ENCODE data around the gene SELENOH.
"Not testable (repeated sequence)": the region's sequence is repeated elsewhere in the genome, so short reads cannot be mapped to it uniquely, and the experiment has no call there.

SELENOH gene, protein sequence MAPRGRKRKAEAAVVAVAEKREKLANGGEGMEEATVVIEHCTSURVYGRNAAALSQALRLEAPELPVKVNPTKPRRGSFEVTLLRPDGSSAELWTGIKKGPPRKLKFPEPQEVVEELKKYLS

DNA sequence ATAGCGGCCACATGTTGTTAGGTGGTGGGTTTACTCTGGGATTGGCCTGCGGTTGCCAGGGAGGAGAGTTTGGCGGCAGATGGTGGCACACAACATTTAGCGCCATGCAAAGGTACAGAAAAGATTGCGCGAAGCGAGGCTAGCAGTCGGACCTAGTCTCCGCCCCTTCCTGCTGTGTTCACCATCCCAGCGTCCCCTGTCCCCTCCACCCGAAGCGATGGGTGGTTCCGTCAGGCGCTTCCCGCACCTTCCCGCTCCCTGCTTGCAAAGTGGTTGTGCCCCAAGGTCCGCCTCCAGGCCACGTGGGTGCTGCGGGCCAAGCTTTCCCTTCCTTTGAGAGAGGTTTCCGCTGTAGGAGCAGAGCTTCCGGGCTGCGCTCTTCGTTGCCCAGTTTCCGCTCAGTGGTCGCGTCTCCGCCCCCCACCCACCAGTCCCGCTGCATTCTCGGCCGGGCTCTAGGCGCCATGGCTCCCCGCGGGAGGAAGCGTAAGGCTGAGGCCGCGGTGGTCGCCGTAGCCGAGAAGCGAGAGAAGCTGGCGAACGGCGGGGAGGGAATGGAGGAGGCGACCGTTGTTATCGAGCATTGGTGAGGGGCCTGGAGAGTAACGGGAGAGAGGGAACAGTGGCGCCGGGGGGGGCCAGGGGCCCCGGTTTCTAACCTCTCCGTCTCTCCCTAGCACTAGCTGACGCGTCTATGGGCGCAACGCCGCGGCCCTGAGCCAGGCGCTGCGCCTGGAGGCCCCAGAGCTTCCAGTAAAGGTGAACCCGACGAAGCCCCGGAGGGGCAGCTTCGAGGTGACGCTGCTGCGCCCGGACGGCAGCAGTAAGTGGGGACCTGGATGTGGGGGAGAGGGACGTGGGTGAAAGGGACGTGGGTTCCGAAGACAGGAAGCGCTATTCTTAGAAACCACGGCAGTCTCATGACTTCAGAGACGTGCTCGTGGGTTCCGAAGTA is at the start of gene SELENOH:
Gene SELENOH, plus strand, starts transcription at position 360 of the 955 bp plus-strand sequence. Its CDS starts 105 bp downstream, at position 465.
- peak; percentile 96 for DNase-seq

DNA sequence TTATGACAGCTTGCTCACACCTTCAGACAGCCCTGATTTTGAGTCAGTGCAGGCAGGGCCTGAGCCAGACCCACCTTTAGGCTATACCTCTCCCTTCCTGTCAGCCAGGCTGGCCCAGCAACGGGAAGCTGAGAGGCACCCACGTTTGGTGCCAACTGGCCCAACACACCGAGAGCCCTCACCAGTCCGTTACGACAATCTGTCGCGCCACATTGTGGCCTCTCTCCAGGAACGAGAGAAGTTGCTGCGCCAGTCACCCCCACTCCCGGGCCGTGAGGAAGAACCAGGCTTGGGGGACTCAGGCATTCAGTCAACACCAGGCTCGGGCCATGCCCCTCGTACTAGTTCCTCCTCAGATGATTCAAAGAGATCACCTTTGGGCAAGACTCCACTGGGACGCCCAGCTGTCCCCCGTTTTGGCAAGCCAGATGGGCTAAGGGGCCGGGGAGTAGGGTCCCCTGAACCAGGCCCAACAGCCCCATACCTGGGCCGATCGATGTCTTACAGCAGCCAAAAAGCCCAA is 42.4 kb upstream of the SELENOH start:
- DNase-seq = no peak

DNA sequence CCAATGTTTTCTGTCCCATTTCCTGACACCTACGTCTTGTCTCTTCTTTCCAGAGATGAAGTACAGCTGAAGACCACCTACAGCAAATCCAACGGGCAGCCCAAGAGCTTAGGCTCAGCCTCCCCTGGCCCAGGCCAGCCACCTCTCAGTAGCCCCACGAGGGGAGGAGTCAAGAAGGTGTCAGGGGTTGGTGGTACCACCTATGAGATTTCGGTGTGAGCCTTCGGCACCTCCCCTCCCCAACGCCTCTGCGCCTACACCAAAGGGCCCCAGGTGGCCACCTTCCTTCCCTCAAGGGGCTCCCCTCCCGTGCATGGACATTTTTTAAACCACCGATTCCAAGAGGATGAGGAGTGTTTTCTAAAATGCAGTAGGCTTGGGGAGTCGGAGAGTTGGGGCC is 41.5 kb upstream of the SELENOH start:
- DNase-seq = no peak

DNA sequence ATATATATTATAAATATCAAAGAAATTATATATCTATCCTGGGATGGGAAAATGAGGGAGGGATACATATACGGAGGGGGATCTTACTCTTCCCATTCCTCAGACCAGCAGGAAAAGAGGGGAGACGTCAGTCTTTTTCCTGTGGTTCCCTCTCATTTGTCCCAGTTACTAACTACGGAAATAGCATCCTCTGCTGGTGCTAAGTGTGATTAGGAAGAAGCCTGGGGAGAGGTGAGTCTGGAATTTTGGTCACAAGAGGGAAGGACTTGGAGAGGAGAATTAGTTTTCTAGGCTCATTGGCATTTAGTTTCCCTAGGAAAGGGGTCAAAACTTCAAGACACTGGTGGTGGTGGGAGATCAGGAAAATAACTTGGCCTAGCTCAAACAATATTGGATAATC is 40.9 kb upstream of the SELENOH start:
- no peak for DNase-seq

DNA sequence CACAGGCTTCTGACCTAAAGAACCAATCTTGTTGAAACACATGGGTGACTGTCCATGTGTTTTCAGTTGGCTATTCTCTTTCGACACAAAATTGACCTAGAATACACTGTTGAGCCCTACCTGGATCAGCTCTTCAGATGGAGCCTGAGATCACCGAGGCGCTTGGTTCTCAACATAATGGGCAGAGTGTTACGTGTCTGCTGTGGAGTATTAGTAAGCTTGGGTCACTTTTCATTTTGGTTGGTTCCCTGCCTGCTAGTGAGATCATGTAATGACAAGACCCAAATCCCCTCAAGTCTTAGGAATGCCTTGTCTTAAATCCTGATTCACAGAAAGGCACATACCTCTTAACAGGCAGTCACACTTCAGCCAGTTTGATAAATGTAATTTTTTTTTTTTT is 38.0 kb upstream of the SELENOH start:
- no peak for DNase-seq

DNA sequence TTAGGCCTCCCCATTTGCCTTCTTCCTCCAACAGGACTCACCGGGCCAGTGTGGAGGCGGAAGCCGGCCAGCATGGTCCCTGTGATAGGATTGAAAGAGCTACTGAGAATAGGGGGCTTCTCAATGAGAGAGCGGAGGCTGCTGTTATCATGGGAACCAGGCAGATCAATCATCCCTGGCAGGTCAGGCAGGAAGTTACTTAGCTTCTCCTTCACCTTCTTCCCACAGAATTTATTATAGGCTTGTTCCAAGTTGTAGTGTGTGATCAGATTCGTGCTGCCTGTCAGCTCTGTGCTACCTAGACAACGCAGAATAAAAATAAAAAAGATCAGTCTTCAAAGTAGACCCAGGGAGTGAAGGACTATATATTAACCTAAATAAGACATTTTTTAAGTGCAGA is 36.4 kb upstream of the SELENOH start:
- no peak for DNase-seq

DNA sequence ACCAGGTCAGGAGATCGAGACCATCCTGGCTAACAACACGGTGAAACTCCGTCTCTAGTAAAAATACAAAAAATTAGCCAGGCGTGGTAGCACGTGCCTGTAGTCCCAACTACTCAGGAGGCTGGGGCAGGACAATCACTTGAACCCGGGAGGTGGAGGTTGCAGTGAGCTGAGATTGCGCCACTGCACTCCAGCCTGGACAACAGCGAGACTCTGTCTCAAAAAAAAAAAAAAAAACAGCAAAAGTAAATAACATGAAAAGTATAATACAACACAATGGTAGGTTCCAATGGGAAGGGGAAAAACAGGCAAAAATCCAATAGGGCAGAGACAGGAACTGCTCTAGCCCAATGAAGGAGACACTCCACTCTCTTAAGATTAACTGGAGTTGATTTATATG is 35.9 kb upstream of the SELENOH start:
- not testable (repeated sequence) for DNase-seq

DNA sequence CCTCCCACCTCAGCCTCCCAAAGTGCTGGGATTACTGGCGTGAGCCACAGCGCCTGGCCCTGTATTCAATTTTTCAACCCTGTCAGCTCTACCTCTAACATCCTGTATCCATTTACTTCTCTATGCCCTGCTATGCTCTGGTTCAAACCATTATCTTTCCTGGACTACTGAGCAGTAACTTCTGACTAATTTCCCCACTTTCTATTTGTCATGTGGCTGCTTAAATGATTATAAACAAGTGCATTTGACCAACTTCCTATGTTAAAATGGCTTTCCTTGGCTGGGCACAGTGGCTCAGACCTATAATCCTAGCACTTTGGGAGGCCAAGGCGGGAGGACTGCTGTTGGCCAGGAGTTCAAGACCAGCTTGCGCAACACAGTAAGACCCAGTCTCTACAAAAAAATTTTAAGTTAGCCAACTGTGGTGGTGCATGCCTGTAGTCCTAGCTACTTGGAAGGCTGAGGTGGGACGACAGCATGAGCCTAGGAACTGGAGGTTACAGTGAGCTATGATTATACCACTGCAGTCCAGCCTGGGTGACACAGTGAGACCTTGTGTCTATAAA is 31.4 kb upstream of the SELENOH start:
- DNase-seq = no peak

DNA sequence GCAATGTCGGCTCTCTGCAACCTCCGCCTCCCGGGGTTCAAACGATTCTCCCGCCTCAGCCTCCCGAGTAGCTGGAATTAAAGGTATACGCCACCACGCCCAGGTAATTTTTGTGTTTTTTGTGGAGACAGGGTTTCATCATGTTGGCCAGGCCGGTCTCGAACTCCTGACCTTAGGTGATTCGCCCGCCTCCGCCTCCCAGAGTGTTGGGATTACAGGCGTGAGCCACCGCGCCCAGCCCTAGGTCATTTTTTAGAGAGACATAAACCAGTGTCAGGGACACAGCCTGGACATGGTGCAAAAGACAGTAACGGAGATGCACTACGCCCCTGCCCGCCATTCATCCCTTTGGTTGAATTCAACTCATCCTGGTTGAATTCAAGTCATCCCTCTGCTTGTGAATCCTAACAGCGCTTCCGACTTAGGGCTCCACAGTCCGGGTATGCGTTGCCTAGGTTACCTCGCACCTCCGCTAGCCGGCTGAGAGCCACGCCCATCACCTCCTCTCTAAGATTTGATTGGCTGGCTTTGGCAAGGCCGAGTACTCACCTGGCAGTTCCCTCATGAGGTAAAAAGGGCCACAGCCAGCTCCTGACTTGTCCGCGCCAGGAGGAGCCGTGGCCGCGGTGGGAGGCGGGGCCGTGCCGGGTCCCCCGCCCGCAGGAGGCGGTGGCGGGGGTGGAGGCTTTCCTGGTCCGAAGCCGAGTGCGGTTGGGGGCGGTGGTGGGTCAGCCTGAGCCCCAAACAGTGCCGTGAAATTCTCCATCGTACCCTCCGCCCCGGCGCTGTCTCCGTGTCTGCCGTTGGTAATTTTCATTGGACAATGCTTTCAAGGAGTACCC is 29.7 kb upstream of the SELENOH start, which contains the start of gene MED19:
Gene MED19, minus strand, starts transcription at position 802 of the 842 bp plus-strand sequence. Its CDS starts 36 bp downstream, at position 766.
- peak; percentile 93 for DNase-seq

DNA sequence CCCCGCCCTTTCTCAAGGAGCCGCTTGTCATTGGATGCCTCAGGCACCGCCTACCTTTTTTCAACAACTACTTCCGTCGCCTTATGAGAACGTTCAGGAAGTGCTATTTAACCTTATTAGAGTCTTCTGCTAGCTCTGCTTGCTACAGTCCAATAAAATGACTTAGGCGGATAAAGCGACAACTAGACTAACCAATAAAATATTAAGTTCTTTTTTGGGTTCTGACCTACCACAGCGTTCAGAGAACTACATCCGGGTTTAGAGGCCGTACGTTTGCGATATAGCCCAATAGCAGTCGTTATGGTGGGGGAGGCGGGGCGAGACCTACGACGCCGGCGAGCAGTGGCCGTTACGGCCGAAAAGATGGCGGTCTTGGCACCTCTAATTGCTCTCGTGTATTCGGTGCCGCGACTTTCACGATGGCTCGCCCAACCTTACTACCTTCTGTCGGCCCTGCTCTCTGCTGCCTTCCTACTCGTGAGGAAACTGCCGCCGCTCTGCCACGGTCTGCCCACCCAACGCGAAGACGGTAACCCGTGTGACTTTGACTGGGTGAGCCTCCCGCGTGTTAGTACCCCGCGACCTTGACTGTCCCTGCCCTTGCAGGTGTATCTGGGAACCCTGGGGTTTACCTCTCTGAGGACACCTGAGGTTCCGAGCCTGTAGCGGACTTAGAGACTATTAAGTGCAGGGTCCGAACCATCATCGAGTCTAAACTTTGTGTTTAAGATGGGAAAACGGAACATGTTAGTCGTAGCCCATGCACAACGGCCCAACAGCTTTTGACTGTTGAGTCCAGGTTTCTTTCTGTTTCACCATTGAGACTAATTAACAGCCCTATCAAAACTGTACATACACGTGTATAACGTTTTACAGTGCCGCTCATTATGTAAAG is 28.8 kb upstream of the SELENOH start, which contains the start of gene TMX2:
Gene TMX2, plus strand, starts transcription at position 338 of the 895 bp plus-strand sequence. Its CDS starts 26 bp downstream, at position 364.
- peak; percentile 99 for DNase-seq

DNA sequence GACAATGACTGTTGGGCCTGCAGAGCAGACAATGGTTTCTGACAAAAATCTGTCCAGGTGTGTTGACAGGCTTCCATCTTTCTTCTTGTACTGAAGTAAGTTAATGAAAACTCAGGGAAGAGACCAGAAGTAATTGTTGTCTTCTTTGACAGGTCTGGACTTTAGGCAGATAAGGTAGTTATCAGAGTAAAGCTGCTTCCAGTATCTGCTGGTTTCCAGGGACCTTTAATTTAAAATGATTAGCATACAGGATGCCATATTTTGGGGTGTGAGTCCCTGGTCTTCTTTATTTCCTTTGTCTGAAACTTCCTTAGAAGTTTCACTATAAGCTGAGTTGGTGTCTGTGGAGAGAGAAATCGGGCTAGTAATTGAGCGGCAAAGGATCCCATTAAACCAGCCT is 27.5 kb upstream of the SELENOH start:
- no peak for DNase-seq

DNA sequence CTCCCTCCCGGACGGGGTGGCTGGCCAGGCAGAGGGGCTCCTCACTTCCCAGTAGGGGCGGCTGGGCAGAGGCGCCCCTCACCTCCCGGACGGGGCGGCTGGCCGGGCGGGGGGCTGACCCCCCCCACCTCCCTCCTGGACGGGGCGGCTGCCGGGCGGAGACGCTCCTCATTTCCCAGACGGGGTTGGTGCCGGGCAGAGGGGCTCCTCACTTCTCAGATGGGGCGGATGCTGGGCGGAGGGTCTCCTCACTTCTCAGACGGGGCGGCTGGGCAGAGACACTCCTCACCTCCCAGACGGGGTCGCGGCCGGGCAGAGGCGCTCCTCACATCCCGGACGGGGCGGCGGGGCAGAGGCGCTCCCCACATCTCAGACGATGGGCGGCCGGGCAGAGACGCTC is 24.6 kb upstream of the SELENOH start:
- DNase-seq = not testable (repeated sequence)

DNA sequence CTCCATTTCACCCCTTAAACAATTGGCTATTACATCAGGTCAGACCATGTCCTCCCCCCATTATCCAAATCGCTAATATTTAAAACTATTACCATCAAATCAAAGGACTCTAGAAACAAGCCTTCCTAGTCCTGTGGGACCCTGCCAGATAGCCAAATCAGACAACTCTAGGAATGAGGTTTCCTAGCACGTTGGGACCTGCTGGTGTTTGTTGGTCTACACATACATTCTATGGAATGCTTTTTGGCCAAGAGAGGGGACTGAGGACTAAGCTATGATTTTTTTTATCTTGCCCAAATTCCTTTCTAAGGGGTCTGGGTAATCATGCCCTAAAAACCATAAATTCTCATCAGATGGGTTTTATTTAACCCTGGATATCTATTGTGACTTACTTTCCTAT is 14.1 kb upstream of the SELENOH start:
- DNase-seq = no peak

DNA sequence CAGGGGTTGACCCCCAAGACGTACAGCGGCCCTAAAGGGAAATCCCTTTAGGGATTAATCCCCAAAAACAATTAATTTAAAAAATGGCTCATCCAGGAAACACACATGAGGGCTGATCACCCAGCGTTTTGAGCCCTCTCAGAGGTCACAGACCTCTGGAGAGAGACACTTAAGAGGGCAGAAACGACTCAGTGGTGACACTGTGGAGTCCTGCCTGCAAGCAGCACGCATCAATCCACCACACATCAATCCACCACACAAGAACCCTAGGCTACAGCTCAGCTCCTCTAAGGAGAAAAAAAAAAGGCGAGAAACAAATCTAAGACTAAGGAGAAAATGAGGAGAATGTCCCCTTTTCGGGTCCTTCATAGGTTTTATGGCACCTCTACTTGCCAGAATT is 12.5 kb upstream of the SELENOH start:
- DNase-seq = no peak

DNA sequence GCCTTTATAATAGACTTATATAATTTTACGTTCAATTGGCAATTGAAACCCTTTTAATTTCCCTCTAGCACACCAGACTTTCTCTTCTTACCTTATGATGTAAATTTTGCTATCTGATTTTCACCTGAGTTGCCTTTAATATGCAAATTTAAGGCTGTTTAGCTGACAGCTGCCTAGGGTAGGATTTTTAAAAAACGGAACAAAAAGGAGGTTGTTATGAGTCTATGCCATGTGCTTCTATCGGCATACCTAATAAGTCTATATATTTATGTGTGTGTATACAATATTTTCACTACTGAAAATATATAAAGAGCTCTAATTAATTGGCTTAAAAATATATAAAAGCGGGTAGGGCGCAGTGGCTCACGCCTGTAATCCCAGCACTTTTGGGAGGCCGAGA is 11.8 kb upstream of the SELENOH start:
- peak; percentile 52 for DNase-seq

DNA sequence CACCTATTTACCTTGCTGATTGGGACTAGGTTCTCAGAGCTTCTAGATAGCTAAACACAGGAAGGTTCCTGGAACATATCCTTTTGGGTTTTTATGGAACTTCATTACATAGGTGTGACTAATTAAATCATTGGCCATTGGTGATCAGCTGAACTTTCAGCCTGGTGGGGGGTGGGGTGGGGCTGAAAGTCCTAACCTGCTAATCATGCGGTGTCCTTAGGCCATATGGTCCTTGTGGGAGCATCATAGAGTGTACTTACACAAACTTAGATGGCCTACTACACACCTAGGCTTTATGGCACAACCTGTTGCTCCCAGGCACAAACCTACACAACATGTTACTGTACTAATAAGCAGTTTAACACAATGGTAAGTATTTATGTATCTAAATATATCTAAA is 8.6 kb upstream of the SELENOH start:
- DNase-seq = no peak

DNA sequence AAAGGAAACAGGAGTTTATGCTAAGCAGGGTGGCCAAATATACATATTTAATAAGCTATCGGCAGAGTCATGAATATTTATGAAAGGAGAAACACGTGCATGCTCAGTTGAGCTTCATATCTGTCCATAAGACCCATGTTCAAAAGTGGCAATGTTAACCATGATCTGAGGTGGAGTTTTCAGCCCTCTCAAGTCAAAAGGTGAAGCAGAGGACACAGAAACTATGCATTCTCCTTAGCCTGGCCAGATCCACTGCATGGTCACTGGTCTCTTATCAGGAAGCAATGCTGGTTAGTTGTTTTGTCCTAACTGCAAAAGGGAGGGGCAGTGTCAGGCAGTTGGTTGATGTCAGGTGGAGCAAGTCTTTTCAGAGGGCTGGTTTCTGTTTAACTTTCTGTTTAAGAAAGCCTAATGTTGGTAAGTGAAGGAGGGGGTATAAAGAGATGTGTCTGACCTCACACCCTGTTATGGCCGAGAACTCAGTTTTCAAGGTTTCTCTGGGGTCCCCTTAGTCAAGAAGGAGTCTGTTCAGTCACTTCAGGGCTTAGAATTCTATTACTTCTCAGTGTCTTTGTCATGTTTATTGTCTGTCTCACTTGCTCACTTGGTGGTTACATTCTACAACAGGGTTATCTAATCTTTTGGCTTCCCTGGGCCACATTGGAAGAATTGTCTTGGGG is 5.5 kb upstream of the SELENOH start:
- DNase-seq = no peak

DNA sequence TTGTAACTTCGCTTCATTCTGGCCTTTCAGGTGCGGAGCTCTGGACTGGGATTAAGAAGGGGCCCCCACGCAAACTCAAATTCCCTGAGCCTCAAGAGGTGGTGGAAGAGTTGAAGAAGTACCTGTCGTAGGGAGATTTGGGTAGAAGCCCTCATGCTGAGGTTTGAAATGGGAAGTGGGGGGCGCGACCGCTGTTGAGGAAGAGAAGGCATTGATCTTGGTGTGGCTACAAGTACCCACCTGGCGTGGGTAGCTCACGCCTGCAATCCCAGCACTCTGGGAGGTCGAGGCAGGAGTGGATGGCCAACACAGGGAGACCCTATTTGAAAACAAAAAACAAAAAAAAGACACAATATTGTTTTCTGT is 779 bp downstream of the SELENOH start:
- DNase-seq = no peak

DNA sequence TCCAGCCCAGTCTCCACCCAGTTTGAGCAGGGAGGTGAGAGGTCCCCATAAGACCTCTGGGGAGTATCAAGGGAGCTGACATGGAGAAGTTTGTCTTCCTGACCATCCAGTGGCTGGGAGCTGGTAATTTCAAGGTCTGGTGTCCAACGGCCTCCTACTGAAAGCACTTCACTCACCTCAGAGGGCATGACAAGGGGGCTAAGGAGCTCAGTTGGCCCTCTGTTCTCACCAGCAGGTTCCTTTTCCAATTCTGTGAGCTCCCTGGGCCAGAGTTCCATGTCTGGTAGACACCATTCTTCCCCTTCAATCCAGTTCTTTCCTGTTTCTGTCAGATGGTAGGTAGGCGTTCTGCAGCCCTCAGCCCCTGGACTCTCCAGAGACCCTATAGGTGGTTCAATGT is 3.1 kb downstream of the SELENOH start:
- no peak for DNase-seq

DNA sequence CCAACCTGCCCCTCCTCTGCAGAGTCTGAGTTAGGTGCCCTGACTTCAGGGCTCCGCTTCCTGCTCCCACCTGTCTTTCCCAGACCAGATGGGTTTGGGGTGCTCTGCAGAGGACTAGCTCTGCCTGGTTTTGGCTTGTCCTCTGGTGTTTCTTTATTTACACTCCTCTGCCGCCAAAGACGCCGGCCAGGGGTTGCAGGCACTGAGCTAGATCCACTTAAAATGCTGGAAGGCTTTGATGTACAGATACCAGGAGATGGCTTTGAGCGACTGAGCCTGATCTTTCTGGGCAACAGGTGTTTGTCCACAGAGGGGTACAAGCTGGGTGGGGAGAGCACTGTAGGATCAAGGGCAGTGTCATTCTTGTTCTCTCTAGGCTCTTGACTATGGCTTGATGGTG is 3.9 kb downstream of the SELENOH start:
- no peak for DNase-seq

DNA sequence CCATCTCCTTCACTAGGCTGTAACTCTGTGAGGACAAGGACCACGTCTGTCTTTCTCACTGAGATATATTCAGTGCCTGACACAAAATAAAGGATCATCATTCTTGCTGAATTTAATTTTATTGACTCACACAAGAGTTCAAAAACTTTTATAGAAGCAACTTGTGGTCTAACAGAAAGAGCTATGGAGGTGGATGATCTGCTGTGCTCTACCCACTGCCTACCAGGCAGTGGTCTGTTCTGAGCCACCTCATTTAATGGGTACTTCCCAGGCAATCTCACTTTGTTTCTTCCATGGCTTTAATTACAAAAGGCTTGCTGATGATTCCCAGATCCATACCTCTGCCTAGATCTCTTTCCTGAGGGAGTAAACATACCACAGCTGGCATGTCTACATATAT is 5.6 kb downstream of the SELENOH start:
- no peak for DNase-seq
